H1 (cell line): ENCODE data around the gene SNX25. TPM values are rescaled to one million over a fixed set of nuclear protein-coding genes. Genes with fewer than 3 reads are reported as not detected.

Source experiments
- CTCF ChIA-PET: fragments of 300-600 bp; sonication (Branson Sonifier 250); formaldehyde crosslinking; loops from one replicate; lab custom pipeline; 2021; ENCODE audit not compliant: partially characterized antibody; lab: Charles Lee
- POLR2A ChIA-PET: fragments of 300-600 bp; sonication (Branson Sonifier 250); formaldehyde crosslinking; loops from one replicate; lab custom pipeline; 2021; ENCODE audit warnings: inconsistent platforms; ENCODE audit not compliant: partially characterized antibody; lab: Charles Lee
- DNase-seq, 2 experiments: peaks; one replicate each; pipeline versions ENCODE4 v3.0.0 to v3.0.0-alpha.2; 2010 to 2022; ENCODE audit warnings: low spot score in 2 of 2, low read depth in 1 of 2, mixed read lengths in 1 of 2
- FAIRE-seq: peaks from 2 replicates; lab custom pipeline; 2011; peaks lifted over from hg19 to GRCh38; lab: Jason Lieb, UNC
- H2AFZ ChIP-seq: 2 replicates; pipeline ENCODE4 v1.8.1; 2012; ENCODE audit warnings: low read length, inconsistent platforms
- H2AK5ac ChIP-seq: 2 replicates; pipeline ENCODE4 v1.6.1; 2013; ENCODE audit warnings: low read depth, low read length
- H2BK120ac ChIP-seq: replicated peaks from 2 replicates; pipeline ENCODE3; 2013; ENCODE audit warnings: low read depth, low read length, inconsistent platforms
- H2BK12ac ChIP-seq: 2 replicates; pipeline ENCODE4 v1.6.1; 2013; ENCODE audit warnings: low read depth, low read length
- H2BK15ac ChIP-seq: 2 replicates; pipeline ENCODE4 v1.6.1; 2013; ENCODE audit warnings: low read length
- H2BK20ac ChIP-seq: 2 replicates; pipeline ENCODE4 v1.6.1; 2013; ENCODE audit warnings: low read length
- H2BK5ac ChIP-seq: 2 replicates; pipeline ENCODE4 v1.6.1; 2013; ENCODE audit warnings: low read depth, low read length
- H3K14ac ChIP-seq: 2 replicates; pipeline ENCODE4 v1.6.1; 2013; ENCODE audit warnings: inconsistent platforms; ENCODE audit not compliant: insufficient read length
- H3K18ac ChIP-seq: 2 replicates; pipeline ENCODE4 v1.6.1; 2013; ENCODE audit warnings: low read length; ENCODE audit errors: extremely low read depth
- H3K23ac ChIP-seq: 2 replicates; pipeline ENCODE4 v1.6.1; 2013; ENCODE audit warnings: inconsistent platforms; ENCODE audit not compliant: insufficient read length
- H3K23me2 ChIP-seq: 2 replicates; pipeline ENCODE4 v1.6.1; 2013; ENCODE audit warnings: low read depth, low read length
- H3K27ac ChIP-seq: 2 replicates; pipeline ENCODE4 v1.6.1; 2011; ENCODE audit warnings: low read depth, low read length, inconsistent platforms
- H3K27me3 ChIP-seq, 4 experiments: replicated peaks in 1 of 4; 1 replicate in 1 of 4; 2 replicates in 3 of 4; pipeline versions ENCODE4 v1.6.1 to v1.8.1; 2011 to 2013; ENCODE audit warnings: low read length in 3 of 4, mild to moderate bottlenecking in 3 of 4, inconsistent platforms in 2 of 4, mixed read lengths in 2 of 4, moderate library complexity in 1 of 4; ENCODE audit not compliant: control insufficient read depth in 3 of 4, insufficient read depth in 3 of 4; ENCODE audit errors: extremely low read depth in 1 of 4
- H3K36me3 ChIP-seq, 4 experiments: 2 replicates each; pipeline versions ENCODE4 v1.6.1 to v1.8.1; 2011 to 2013; ENCODE audit warnings: mild to moderate bottlenecking in 4 of 4, low read length in 3 of 4, moderate library complexity in 2 of 4, control low read depth in 1 of 4, inconsistent platforms in 1 of 4; ENCODE audit not compliant: insufficient read depth in 4 of 4, control insufficient read depth in 2 of 4
- H3K4ac ChIP-seq: replicated peaks from 2 replicates; pipeline ENCODE3; 2013; ENCODE audit warnings: low read length, low read depth, mixed read lengths, inconsistent platforms; ENCODE audit not compliant: insufficient read length
- H3K4me1 ChIP-seq, 4 experiments: replicated peaks in 1 of 4; 1 replicate in 1 of 4; 2 replicates in 3 of 4; pipeline versions ENCODE4 v1.6.1 to v1.8.1; 2011 to 2013; ENCODE audit warnings: low read length in 3 of 4, inconsistent platforms in 2 of 4, mixed read lengths in 1 of 4; ENCODE audit not compliant: insufficient read depth in 4 of 4, control insufficient read depth in 3 of 4
- H3K4me2 ChIP-seq, 2 experiments: 2 replicates each; pipeline versions ENCODE4 v1.6.1 to v1.8.1; 2011 to 2013; ENCODE audit warnings: low read depth in 2 of 2, low read length in 2 of 2, control low read depth in 1 of 2, inconsistent platforms in 1 of 2, mild to moderate bottlenecking in 1 of 2; ENCODE audit not compliant: insufficient read depth in 1 of 2
- H3K4me3 ChIP-seq, 4 experiments: fragments of 200-600, 300-600 bp in 1 of 4; sonication (generic), shearing (Covaris generic), sonication (Bioruptor Twin) in 1 of 4; 2 replicates each; pipeline versions ENCODE4 v1.5.1 to v1.8.1; 2011 to 2016; ENCODE audit warnings: low read length in 4 of 4, low read depth in 3 of 4, control low read depth in 2 of 4, inconsistent platforms in 2 of 4, mild to moderate bottlenecking in 2 of 4, mixed read lengths in 1 of 4, moderate library complexity in 1 of 4; ENCODE audit not compliant: insufficient read depth in 2 of 4; ENCODE audit errors: extremely low read depth in 1 of 4
- H3K56ac ChIP-seq: replicated peaks from 2 replicates; pipeline ENCODE3; 2013; ENCODE audit warnings: low read depth, mild to moderate bottlenecking, mixed read lengths, low read length, inconsistent platforms; ENCODE audit not compliant: insufficient read length
- H3K79me1 ChIP-seq: 2 replicates; pipeline ENCODE4 v1.6.1; 2013; ENCODE audit warnings: low read depth, low read length, control low read depth
- H3K79me2 ChIP-seq, 2 experiments: 2 replicates each; pipeline versions ENCODE4 v1.6.1 to v1.8.1; 2012 to 2013; ENCODE audit warnings: low read length in 2 of 2, mild to moderate bottlenecking in 2 of 2, inconsistent platforms in 1 of 2; ENCODE audit not compliant: insufficient read depth in 2 of 2, control insufficient read depth in 1 of 2
- H3K9ac ChIP-seq, 4 experiments: replicated peaks in 1 of 4; 1 replicate in 1 of 4; 2 replicates in 3 of 4; pipeline versions ENCODE4 v1.6.1 to v1.8.1; 2011 to 2013; ENCODE audit warnings: low read depth in 3 of 4, low read length in 3 of 4, control low read depth in 2 of 4, mild to moderate bottlenecking in 2 of 4, moderate library complexity in 2 of 4, inconsistent platforms in 1 of 4; ENCODE audit errors: extremely low read depth in 1 of 4
- H3K9me3 ChIP-seq, 2 experiments: 2 replicates each; pipeline versions ENCODE4 v1.6.1 to v1.8.1; 2012 to 2013; ENCODE audit warnings: mild to moderate bottlenecking in 2 of 2, moderate library complexity in 2 of 2, control low read depth in 1 of 2, inconsistent platforms in 1 of 2, low read depth in 1 of 2, low read length in 1 of 2, mixed read lengths in 1 of 2; ENCODE audit not compliant: insufficient read depth in 2 of 2
- H4K20me1 ChIP-seq, 2 experiments: replicated peaks in 1 of 2; 2 replicates each; pipeline versions ENCODE3 to v1.8.1; 2011 to 2013; ENCODE audit warnings: inconsistent platforms in 2 of 2, low read length in 2 of 2, mild to moderate bottlenecking in 1 of 2; ENCODE audit not compliant: insufficient read depth in 2 of 2, control insufficient read depth in 1 of 2
- H4K5ac ChIP-seq: 2 replicates; pipeline ENCODE4 v1.6.1; 2013; ENCODE audit warnings: low read length, low read depth, mixed read lengths, inconsistent platforms; ENCODE audit not compliant: insufficient read length
- H4K8ac ChIP-seq: 2 replicates; pipeline ENCODE4 v1.8.0; 2013; ENCODE audit warnings: mild to moderate bottlenecking, moderate library complexity, low read length, inconsistent platforms; ENCODE audit not compliant: insufficient read depth; ENCODE audit errors: extremely low read depth
- H4K91ac ChIP-seq: replicated peaks from 2 replicates; pipeline ENCODE3; 2013; ENCODE audit warnings: low read length, mixed read lengths, inconsistent platforms; ENCODE audit not compliant: insufficient read length
- ASH2L ChIP-seq: fragments of 200-600, 300-600 bp; sonication (generic); IDR thresholded peaks from one replicate; pipeline ENCODE4 v1.7.1; 2017; ENCODE audit warnings: low read length
- CEBPB ChIP-seq: IDR thresholded peaks from 2 replicates; pipeline ENCODE4 v1.6.1; 2012; ENCODE audit warnings: low read depth, low read length
- GABPA ChIP-seq: IDR thresholded peaks from 2 replicates; pipeline ENCODE4 v1.6.1; 2011; ENCODE audit warnings: mild to moderate bottlenecking, low read length, moderate library complexity, borderline replicate concordance; ENCODE audit not compliant: insufficient read depth
- HDAC2 ChIP-seq, 2 experiments: fragments of 300-600 bp in 1 of 2; sonication (generic) in 1 of 2; IDR thresholded peaks; 2 replicates each; pipeline ENCODE4 v1.6.1; 2011 to 2012; ENCODE audit warnings: low read depth in 2 of 2, low read length in 2 of 2, mild to moderate bottlenecking in 2 of 2, moderate library complexity in 2 of 2, borderline replicate concordance in 1 of 2, inconsistent platforms in 1 of 2
- JUND ChIP-seq: IDR thresholded peaks from 2 replicates; pipeline ENCODE4 v1.6.1; 2011; ENCODE audit warnings: mild to moderate bottlenecking, improper control_type of control experiment, low read length
- POLR2AphosphoS5 ChIP-seq: IDR thresholded peaks from 2 replicates; pipeline ENCODE4 v1.6.1; 2011; ENCODE audit warnings: low read depth, low read length
- SP1 ChIP-seq: IDR thresholded peaks from 2 replicates; pipeline ENCODE4 v1.6.1; 2011; ENCODE audit warnings: low read depth, low read length
- TAF7 ChIP-seq: optimal IDR thresholded peaks from 2 replicates; pipeline ENCODE3; 2011; ENCODE audit warnings: low read depth, mild to moderate bottlenecking, inconsistent platforms, low read length, moderate library complexity, borderline replicate concordance
- ZNF274 ChIP-seq: IDR thresholded peaks from 2 replicates; pipeline ENCODE4 v1.7.0; 2012; ENCODE audit warnings: low read length, borderline replicate concordance; ENCODE audit errors: extremely low read depth
- WGBS, 2 experiments: shearing (Covaris generic) in 1 of 2; methylation state at CpG; one replicate each; pipeline versions ENCODE4 v1.1.6 to v1.1.7; 2013 to 2015; ENCODE audit warnings: low lambda C conversion rate in 2 of 2, mixed read lengths in 2 of 2, inconsistent platforms in 1 of 2, low coverage in 1 of 2, missing lambda C conversion rate in 1 of 2; ENCODE audit not compliant: insufficient replicate concordance in 2 of 2, insufficient coverage in 1 of 2, insufficient read length in 1 of 2; ENCODE audit errors: extremely low coverage in 1 of 2, missing lambda C conversion rate in 1 of 2; 5-methylcytosine and 5-hydroxymethylcytosine counted together
- polyA plus RNA-seq, 7 experiments: library from polyadenylated mRNA; depleted of rRNA in 3 of 7; stranded (reverse) in 5 of 7; unstranded in 2 of 7; fragments of >200 nt in 5 of 7; fragments of 200-250 nt in 2 of 7; gene quantifications; 1 replicate in 5 of 7; 2 replicates in 1 of 7; 4 replicates in 1 of 7; pipeline versions ENCODE4 v1.2.1 to v1.2.3, GENCODE V29; 2011 to 2013; ENCODE audit warnings: missing spikeins in 2 of 7, mixed read lengths in 2 of 7
- total RNA-seq: library from RNA; stranded (reverse); fragmentation: NEBNext Ultra II Directional; extraction: Animal tissue kit (Norgen Biotek cat#: 25700); gene quantifications from 2 replicates; pipeline ENCODE4 v1.2.1, GENCODE V29; 2021
- TF ChIP-seq, protein P1 (sequence below): IDR thresholded peaks from 2 replicates; pipeline ENCODE4 v1.6.1; 2012; ENCODE audit warnings: inconsistent platforms
- TF ChIP-seq, protein P2 (sequence below): IDR thresholded peaks from 2 replicates; pipeline ENCODE4 v1.6.1; 2012; ENCODE audit warnings: inconsistent platforms

Gene SNX25
- total and polyA plus RNA-seq, 2 of the 8 experiments (the other 6 are each of a cell fraction or from before 2014, with no cell fraction given), result 5.4 to 19.9 TPM

DNA sequence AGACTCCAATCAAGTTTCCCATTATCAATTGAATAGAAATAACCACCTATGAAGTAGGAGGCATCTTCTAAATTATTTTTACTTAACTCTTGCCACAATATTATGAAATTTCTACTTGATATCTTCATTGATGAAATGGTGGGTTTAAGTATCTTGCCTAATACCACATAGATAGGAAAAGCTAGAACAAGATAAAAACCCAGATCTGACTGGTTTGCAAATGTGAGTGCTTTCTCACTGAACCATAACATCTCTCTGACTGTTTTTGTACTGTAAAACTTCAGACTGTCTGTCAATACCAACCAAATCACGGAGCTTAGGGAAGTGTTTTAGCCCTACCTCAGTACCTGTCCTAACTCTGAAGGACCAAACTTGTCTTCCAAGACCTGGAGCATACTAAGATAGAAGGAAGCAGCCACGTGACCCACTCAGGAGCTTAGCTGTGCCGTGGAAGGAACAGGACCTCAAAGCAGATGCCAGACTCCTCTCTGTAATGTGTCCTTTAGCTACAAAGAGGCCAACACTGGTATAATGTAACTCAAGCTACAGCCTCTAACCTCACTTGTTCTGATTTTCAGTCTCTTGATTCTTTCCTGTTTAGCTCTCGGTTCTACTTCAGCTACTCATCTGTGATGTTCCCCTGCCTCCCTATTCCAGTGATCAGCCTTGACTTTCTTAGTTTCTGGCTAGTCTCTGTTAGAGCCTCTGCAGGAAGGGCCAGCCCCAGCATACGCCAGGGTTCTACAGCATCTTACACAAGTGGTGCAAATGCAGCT is 101.9 kb downstream of the SNX25 start:
- H3K4me1 ChIP-seq, result peaks cover 3 to 12% (median 9%) of the 10 kb centered on the region in 4 experiments; a peak in 6 of 7 replicates
- H2AFZ ChIP-seq, result no peak overlapping the region
- H4K5ac ChIP-seq, result no peak overlapping the region
- DNase-seq (no peak), FAIRE-seq (no peak)
- H3K56ac ChIP-seq, result no peak overlapping the region
- WGBS, 2 experiments, result 89% methylated on average over 5 of the region's 5 CpGs; no CpG with 5 or more reads in 1 of the 2 experiments
- H3K79me1 ChIP-seq, result no peaks in the 10 kb centered on the region
- TF ChIP-seq GABPA (no peak), HDAC2 (IDR thresholded peaks at IDR 0.05; ENCODE audit: borderline replicate concordance in 1 of 2, low read depth in 2 of 2, low read length in 2 of 2) (no peak), TAF7 (no peak), JUND (no peak), ASH2L (no peak), ZNF274 (no peak), POLR2AphosphoS5 (no peak), SP1 (no peak), CEBPB (no peak)
- TF ChIP-seq, protein P1, sequence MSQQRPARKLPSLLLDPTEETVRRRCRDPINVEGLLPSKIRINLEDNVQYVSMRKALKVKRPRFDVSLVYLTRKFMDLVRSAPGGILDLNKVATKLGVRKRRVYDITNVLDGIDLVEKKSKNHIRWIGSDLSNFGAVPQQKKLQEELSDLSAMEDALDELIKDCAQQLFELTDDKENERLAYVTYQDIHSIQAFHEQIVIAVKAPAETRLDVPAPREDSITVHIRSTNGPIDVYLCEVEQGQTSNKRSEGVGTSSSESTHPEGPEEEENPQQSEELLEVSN, result no peak
- TF ChIP-seq, protein P2, sequence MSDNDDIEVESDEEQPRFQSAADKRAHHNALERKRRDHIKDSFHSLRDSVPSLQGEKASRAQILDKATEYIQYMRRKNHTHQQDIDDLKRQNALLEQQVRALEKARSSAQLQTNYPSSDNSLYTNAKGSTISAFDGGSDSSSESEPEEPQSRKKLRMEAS, result no peak
- H3K23me2 ChIP-seq, result no peaks in the 10 kb centered on the region
- H3K27ac ChIP-seq, result no peak overlapping the region
- H2BK15ac ChIP-seq, result no peak overlapping the region
- CTCF ChIA-PET, result no interaction called here
- no peak overlapping the region for H3K4me3 ChIP-seq
- no peak overlapping the region for H4K8ac ChIP-seq
- POLR2A ChIA-PET, result no interaction called here
- H4K91ac ChIP-seq, result no peak overlapping the region
- H2BK20ac ChIP-seq, result no peak overlapping the region
- peaks cover 2 to 24% (median 12%) of the 10 kb centered on the region in 4 experiments; a peak in 6 of 8 replicates for H3K36me3 ChIP-seq
- no peak overlapping the region for H3K23ac ChIP-seq
- H2BK120ac ChIP-seq, result no peak overlapping the region
- no peak overlapping the region for H2BK5ac ChIP-seq
- H3K9me3 ChIP-seq, result no peaks in the 10 kb centered on the region
- no peak overlapping the region for H3K18ac ChIP-seq
- no peaks in the 10 kb centered on the region for H3K27me3 ChIP-seq
- no peaks in the 10 kb centered on the region for H4K20me1 ChIP-seq
- no peak overlapping the region for H2BK12ac ChIP-seq
- no peak overlapping the region for H3K4me2 ChIP-seq
- 0 out of 4 replicates have a peak, but pooled peaks cover 0 to 4% of the 10 kb centered on the region in 2 experiments for H3K79me2 ChIP-seq
- H2AK5ac ChIP-seq, result no peak overlapping the region
- no peak overlapping the region for H3K9ac ChIP-seq
- H3K14ac ChIP-seq, result no peak overlapping the region
- no peak overlapping the region for H3K4ac ChIP-seq
